BJ (cell line): ENCODE results near the gene DUSP18. TPM values are rescaled to one million over a fixed set of nuclear protein-coding genes. Genes with fewer than 3 reads are reported as not detected.

ENCODE experiments used
- CTCF ChIA-PET: fragments of 350-600 bp; formaldehyde crosslinking; extraction: SDS; loops from one replicate; lab custom pipeline; 2021; ENCODE audit warnings: antibody characterized with exemption, inconsistent platforms; lab: Yijun Ruan, JAX
- POLR2A ChIA-PET: fragments of 300-600 bp; sonication (Branson Sonifier 250); formaldehyde crosslinking; extraction: SDS; loops from one replicate; lab custom pipeline; 2021; ENCODE audit warnings: antibody characterized with exemption; lab: Charles Lee
- DNase-seq: peaks from one replicate; pipeline ENCODE4 v3.0.0-alpha.2; 2011; ENCODE audit warnings: low read depth
- H3K27me3 ChIP-seq: 2 replicates; pipeline ENCODE4 v1.6.0; 2011; ENCODE audit warnings: low read length; ENCODE audit not compliant: control insufficient read depth, insufficient read depth
- H3K36me3 ChIP-seq: 2 replicates; pipeline ENCODE4 v1.5.1; 2011; ENCODE audit warnings: low read length; ENCODE audit not compliant: control insufficient read depth, insufficient read depth
- H3K4me3 ChIP-seq: 2 replicates; pipeline ENCODE4 v1.5.1; 2011; ENCODE audit warnings: low read depth, mild to moderate bottlenecking, control low read depth, low read length
- polyA plus RNA-seq: library from polyadenylated mRNA; depleted of rRNA; stranded (reverse); fragments of >200 nt; gene quantifications from 2 replicates; pipeline ENCODE4 v1.2.3, GENCODE V29; 2011
- TF ChIP-seq, protein P1 (sequence below): IDR thresholded peaks from 2 replicates; pipeline ENCODE4 v1.5.1; 2011; ENCODE audit warnings: low read depth, mild to moderate bottlenecking, control low read depth, inconsistent platforms, low read length, moderate library complexity; ENCODE audit not compliant: insufficient read depth

DUSP18 gene
- polyA plus RNA-seq, 1 experiment: 18.6 TPM

GRCh38 chr22:30704978-30705377 lies 37.3 kb upstream of the DUSP18 start:
- DNase-seq: no peak
- TF ChIP-seq, protein P1, sequence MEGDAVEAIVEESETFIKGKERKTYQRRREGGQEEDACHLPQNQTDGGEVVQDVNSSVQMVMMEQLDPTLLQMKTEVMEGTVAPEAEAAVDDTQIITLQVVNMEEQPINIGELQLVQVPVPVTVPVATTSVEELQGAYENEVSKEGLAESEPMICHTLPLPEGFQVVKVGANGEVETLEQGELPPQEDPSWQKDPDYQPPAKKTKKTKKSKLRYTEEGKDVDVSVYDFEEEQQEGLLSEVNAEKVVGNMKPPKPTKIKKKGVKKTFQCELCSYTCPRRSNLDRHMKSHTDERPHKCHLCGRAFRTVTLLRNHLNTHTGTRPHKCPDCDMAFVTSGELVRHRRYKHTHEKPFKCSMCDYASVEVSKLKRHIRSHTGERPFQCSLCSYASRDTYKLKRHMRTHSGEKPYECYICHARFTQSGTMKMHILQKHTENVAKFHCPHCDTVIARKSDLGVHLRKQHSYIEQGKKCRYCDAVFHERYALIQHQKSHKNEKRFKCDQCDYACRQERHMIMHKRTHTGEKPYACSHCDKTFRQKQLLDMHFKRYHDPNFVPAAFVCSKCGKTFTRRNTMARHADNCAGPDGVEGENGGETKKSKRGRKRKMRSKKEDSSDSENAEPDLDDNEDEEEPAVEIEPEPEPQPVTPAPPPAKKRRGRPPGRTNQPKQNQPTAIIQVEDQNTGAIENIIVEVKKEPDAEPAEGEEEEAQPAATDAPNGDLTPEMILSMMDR: no peak
- no peak overlapping the region for H3K4me3 ChIP-seq
- no peaks in the 10 kb centered on the region for H3K36me3 ChIP-seq
- POLR2A ChIA-PET: no interaction called here
- CTCF ChIA-PET: interaction anchor here (1.9 kb wide), 1 partner anchor 71 kb away, joined by 12 read pairs; no protein-coding TSS in a partner anchor
- H3K27me3 ChIP-seq: no peaks in the 10 kb centered on the region

- Histone ChIP-seq H3K4me3 (no peak overlapping the region), H3K27me3 (no peaks in the 10 kb centered on the region), H3K36me3 (no peaks in the 10 kb centered on the region)
- TF ChIP-seq, protein P1: no peak
- DNase-seq: no peak
- POLR2A ChIA-PET: no interaction called here
- CTCF ChIA-PET: interaction anchor here (0.9 to 1.2 kb wide), 2 partner anchors 9 to 68 kb away, joined by 3 read pairs; no protein-coding TSS in a partner anchor
Measured at GRCh38 chr22:30702856-30703255, 35.2 kb upstream of the DUSP18 start.

GRCh38 chr22:30701872-30702271 lies 34.2 kb upstream of the DUSP18 start:
- CTCF ChIA-PET: interaction anchor here (1.2 to 1.9 kb wide), 2 partner anchors 10 to 53 kb away, joined by 3 to 7 read pairs; no protein-coding TSS in a partner anchor
- DNase-seq: no peak
- H3K36me3 ChIP-seq: no peaks in the 10 kb centered on the region
- POLR2A ChIA-PET: no interaction called here
- no peaks in the 10 kb centered on the region for H3K27me3 ChIP-seq
- H3K4me3 ChIP-seq: no peak overlapping the region
- TF ChIP-seq, protein P1: no peak

DNA sequence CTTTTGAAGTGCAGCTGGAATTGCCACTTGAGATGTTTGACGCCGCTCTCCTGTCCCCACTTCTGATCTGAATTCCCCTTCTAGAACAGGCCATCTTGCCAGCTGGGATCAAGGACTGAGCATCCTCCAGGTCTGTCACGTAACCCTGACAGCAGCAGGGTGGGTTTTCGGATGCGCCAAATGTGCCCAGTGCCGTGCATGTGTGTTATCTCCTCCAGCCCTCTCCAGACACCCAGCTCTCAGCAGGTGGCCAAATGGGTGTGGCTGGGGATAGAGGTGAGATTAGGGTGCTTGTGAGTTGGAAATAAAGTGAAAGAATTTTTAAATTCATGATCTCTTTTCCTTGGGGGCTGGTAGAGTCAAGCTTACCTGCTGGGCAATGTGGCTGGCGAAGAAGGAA lies 30.3 kb upstream of the DUSP18 start:
- DNase-seq: no peak
- POLR2A ChIA-PET: no interaction called here
- H3K36me3 ChIP-seq: no peaks in the 10 kb centered on the region

DNA sequence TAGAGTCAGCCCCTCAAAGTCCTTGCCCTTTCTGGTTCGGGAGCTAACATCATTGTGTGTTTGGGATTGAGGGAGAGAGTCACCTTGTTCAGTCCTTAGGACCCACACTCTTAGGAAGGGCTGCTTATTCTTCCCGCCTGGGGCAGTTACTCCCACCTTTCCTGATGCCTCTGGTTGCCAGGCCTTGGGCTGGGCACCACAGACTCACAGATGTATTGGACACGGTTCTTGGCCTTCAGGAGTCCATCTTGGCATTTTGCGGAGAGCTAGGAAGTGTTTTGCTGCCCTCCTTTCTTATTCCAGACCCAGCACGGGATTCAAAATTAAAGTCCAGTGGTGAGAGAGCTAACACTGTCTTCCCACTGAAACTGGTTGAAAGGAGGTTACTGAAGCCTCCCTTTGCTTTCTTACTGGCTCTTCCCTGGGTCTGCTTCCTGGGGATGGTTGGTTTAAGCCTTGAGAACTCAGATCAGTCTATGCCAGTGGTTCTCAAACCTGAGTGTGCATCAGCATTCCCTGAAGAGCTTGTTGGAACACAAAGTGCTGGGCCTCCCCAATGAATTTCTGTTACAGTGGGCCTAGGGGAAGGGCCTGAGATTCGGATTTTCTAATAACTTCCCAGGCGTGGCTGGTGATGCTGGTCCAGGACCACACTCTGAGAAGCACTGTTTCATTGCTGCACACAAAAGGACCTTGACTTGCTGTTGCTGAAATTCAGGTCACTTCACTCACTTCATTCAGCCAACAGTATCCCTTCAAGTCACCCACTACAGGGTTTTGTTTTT lies 28.4 kb upstream of the DUSP18 start:
- peaks cover 3% of the 10 kb centered on the region for H3K27me3 ChIP-seq
- H3K4me3 ChIP-seq: no peak overlapping the region
- TF ChIP-seq, protein P1: no peak
- no peaks in the 10 kb centered on the region for H3K36me3 ChIP-seq
- POLR2A ChIA-PET: no interaction called here
- CTCF ChIA-PET: interaction anchor here (1.1 to 1.6 kb wide), 3 partner anchors 8 to 36 kb away, joined by 3 to 4 read pairs (median 3); no protein-coding TSS in a partner anchor
- no peak for DNase-seq

More for the DNA sequence above, 30.3 kb upstream of the DUSP18 start:
- CTCF ChIA-PET: no interaction called here
- Histone ChIP-seq H3K4me3 (no peak overlapping the region), H3K27me3 (peaks cover 3% of the 10 kb centered on the region)
- TF ChIP-seq, protein P1: no peak
